ENCODE data around the gene MAP2K4. TPM values are rescaled to one million over a fixed set of nuclear protein-coding genes. Genes with fewer than 3 reads are reported as not detected.

MAP2K4 gene
- total and polyA plus RNA-seq, 7 experiments from 2014 or later, result 21.8 to 45.1 (median 32.4) TPM

DNA sequence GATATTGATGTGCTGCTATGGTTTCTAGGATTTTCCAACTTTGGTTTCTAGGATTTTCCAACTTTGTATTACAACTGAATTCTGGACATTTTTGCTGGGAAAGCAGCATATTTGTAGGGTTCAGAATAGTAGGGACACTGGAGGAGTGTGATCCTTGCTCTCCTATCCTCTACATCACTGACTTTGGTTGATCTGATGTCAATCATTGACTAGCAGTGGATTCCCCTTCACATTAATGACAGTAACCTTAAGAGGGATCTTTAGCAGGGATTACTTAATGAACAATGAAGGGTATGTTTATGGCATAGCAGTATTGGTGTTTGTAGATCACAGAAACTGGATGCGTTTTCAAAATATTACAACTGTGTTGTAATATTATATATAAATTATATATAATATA, 67.4 kb downstream of the MAP2K4 start:
- Histone ChIP-seq H3K4me1 (ENCODE audit: control insufficient read depth in 2 of 2, insufficient read depth in 2 of 2, low read length in 2 of 2) (no peaks in the 10 kb centered on the region), H3K27me3 (ENCODE audit: control insufficient read depth in 2 of 2, insufficient read depth in 2 of 2, low read length in 2 of 2) (no peaks in the 10 kb centered on the region), H3K27ac (ENCODE audit: low read depth, low read length) (no peak overlapping the region), H3K9me3 (ENCODE audit: control insufficient read depth in 2 of 3, low read length in 3 of 3) (no peaks in the 10 kb centered on the region), H3K36me3 (ENCODE audit: control insufficient read depth in 2 of 3, insufficient read depth in 3 of 3, low read length in 3 of 3) (peaks cover 0 to 9% (median 0%) of the 10 kb centered on the region in 3 experiments), H3K4me3 (ENCODE audit: low read length) (no peak overlapping the region)
- Mint-ChIP-seq H3K27me3 (no peaks in the 10 kb centered on the region), H3K9me3 (no peaks in the 10 kb centered on the region), H3K27ac (no peak overlapping the region), H3K4me1 (peaks cover 14 to 51% (median 27%) of the 10 kb centered on the region in 7 donors), H3K36me3 (peaks cover 19 to 63% (median 36%) of the 10 kb centered on the region in 5 donors), H3K4me3 (no peak overlapping the region)
- DNase-seq (no peak), ATAC-seq (no peak)
- intact Hi-C loops (cut with micrococcal nuclease), result loop anchor here in 1 of 2 donors (10.0 kb wide), 1 partner anchor 93 kb away; the partner anchor contains the start of gene ZNF18
- ChIA-PET CTCF (no interaction called here), POLR2A (no interaction called here)

GRCh38 chr17:12089809-12090384, 69.2 kb downstream of the MAP2K4 start:
- intact Hi-C loops (cut with micrococcal nuclease), result loop anchor here in 1 of 2 donors (10.0 kb wide), 1 partner anchor 95 kb away; the partner anchor contains the start of gene ZNF18
- H3K4me3 Mint-ChIP-seq, result no peak overlapping the region
- Histone ChIP-seq H3K9me3 (ENCODE audit: control insufficient read depth in 2 of 3, low read length in 3 of 3) (no peaks in the 10 kb centered on the region), H3K27ac (ENCODE audit: low read depth, low read length) (no peak overlapping the region), H3K36me3 (ENCODE audit: control insufficient read depth in 2 of 3, insufficient read depth in 3 of 3, low read length in 3 of 3) (peaks cover 0 to 12% (median 0%) of the 10 kb centered on the region in 3 experiments), H3K27me3 (ENCODE audit: control insufficient read depth in 2 of 2, insufficient read depth in 2 of 2, low read length in 2 of 2) (no peaks in the 10 kb centered on the region), H3K4me1 (ENCODE audit: control insufficient read depth in 2 of 2, insufficient read depth in 2 of 2, low read length in 2 of 2) (no peaks in the 10 kb centered on the region), H3K4me3 (ENCODE audit: low read length) (no peak overlapping the region)
- ChIA-PET POLR2A (no interaction called here), CTCF (no interaction called here)
- H3K36me3 Mint-ChIP-seq, result peaks cover 17 to 52% (median 32%) of the 10 kb centered on the region in 5 donors
- H3K27ac Mint-ChIP-seq, result no peak overlapping the region
- H3K4me1 Mint-ChIP-seq, result peaks cover 14 to 42% (median 25%) of the 10 kb centered on the region in 7 donors
- no peaks in the 10 kb centered on the region for H3K9me3 Mint-ChIP-seq
- ATAC-seq, result no peak
- no peaks in the 10 kb centered on the region for H3K27me3 Mint-ChIP-seq
- no peak for DNase-seq

GRCh38 chr17:12094336-12094735, 73.7 kb downstream of the MAP2K4 start:
- no peaks in the 10 kb centered on the region for H3K27me3 ChIP-seq (ENCODE audit: control insufficient read depth in 2 of 2, insufficient read depth in 2 of 2, low read length in 2 of 2)
- H3K27ac ChIP-seq (ENCODE audit: low read depth, low read length), result no peak overlapping the region
- ATAC-seq (no peak), DNase-seq (no peak)
- H3K9me3 ChIP-seq (ENCODE audit: control insufficient read depth in 2 of 3, low read length in 3 of 3), result no peaks in the 10 kb centered on the region
- no peaks in the 10 kb centered on the region for H3K27me3 Mint-ChIP-seq
- no peak overlapping the region for H3K27ac Mint-ChIP-seq
- CTCF ChIA-PET, result no interaction called here
- no peak overlapping the region for H3K4me3 ChIP-seq (ENCODE audit: low read length)
- intact Hi-C loops (cut with micrococcal nuclease), result no loop called here
- H3K36me3 ChIP-seq (ENCODE audit: control insufficient read depth in 2 of 3, insufficient read depth in 3 of 3, low read length in 3 of 3), result peaks cover 0 to 18% (median 0%) of the 10 kb centered on the region in 3 experiments
- H3K9me3 Mint-ChIP-seq, result peaks cover 0 to 4% (median 0%) of the 10 kb centered on the region in 11 donors
- H3K4me3 Mint-ChIP-seq, result no peak overlapping the region
- peaks cover 7 to 20% (median 14%) of the 10 kb centered on the region in 7 donors for H3K4me1 Mint-ChIP-seq
- POLR2A ChIA-PET, result no interaction called here
- no peaks in the 10 kb centered on the region for H3K4me1 ChIP-seq (ENCODE audit: control insufficient read depth in 2 of 2, insufficient read depth in 2 of 2, low read length in 2 of 2)
- peaks cover 23 to 51% (median 43%) of the 10 kb centered on the region in 5 donors for H3K36me3 Mint-ChIP-seq

- Histone ChIP-seq H3K4me3 (ENCODE audit: low read length) (no peak overlapping the region), H3K4me1 (ENCODE audit: control insufficient read depth in 2 of 2, insufficient read depth in 2 of 2, low read length in 2 of 2) (no peaks in the 10 kb centered on the region), H3K27me3 (ENCODE audit: control insufficient read depth in 2 of 2, insufficient read depth in 2 of 2, low read length in 2 of 2) (no peaks in the 10 kb centered on the region), H3K36me3 (ENCODE audit: control insufficient read depth in 2 of 3, insufficient read depth in 3 of 3, low read length in 3 of 3) (peaks cover 0 to 9% (median 0%) of the 10 kb centered on the region in 3 experiments), H3K27ac (ENCODE audit: low read depth, low read length) (no peak overlapping the region), H3K9me3 (ENCODE audit: control insufficient read depth in 2 of 3, low read length in 3 of 3) (no peaks in the 10 kb centered on the region)
- peaks cover 0 to 19% (median 8%) of the 10 kb centered on the region in 7 donors for H3K4me1 Mint-ChIP-seq
- ChIA-PET CTCF (no interaction called here), POLR2A (interaction anchor here (0.7 kb wide), 1 partner anchor 1426 kb away, joined by 3 read pairs; no protein-coding TSS in a partner anchor)
- no peak for DNase-seq
- peaks cover 0 to 4% (median 0%) of the 10 kb centered on the region in 11 donors for H3K9me3 Mint-ChIP-seq
- no peaks in the 10 kb centered on the region for H3K27me3 Mint-ChIP-seq
- H3K4me3 Mint-ChIP-seq, result no peak overlapping the region
- ATAC-seq, result no peak
- no peak overlapping the region for H3K27ac Mint-ChIP-seq
- intact Hi-C loops (cut with micrococcal nuclease), result no loop called here
- peaks cover 14 to 49% (median 42%) of the 10 kb centered on the region in 5 donors for H3K36me3 Mint-ChIP-seq
Measured at GRCh38 chr17:12095522-12095921, 74.8 kb downstream of the MAP2K4 start.

- H3K4me1 ChIP-seq (ENCODE audit: control insufficient read depth in 2 of 2, insufficient read depth in 2 of 2, low read length in 2 of 2), result no peaks in the 10 kb centered on the region
- H3K9me3 ChIP-seq (ENCODE audit: control insufficient read depth in 2 of 3, low read length in 3 of 3), result no peaks in the 10 kb centered on the region
- intact Hi-C loops (cut with micrococcal nuclease), result no loop called here
- peaks cover 0 to 17% (median 9%) of the 10 kb centered on the region in 7 donors for H3K4me1 Mint-ChIP-seq
- peaks cover 11 to 57% (median 47%) of the 10 kb centered on the region in 5 donors for H3K36me3 Mint-ChIP-seq
- H3K4me3 ChIP-seq (ENCODE audit: low read length), result no peak overlapping the region
- no peaks in the 10 kb centered on the region for H3K27me3 Mint-ChIP-seq
- peaks cover 0 to 9% (median 0%) of the 10 kb centered on the region in 3 experiments for H3K36me3 ChIP-seq (ENCODE audit: control insufficient read depth in 2 of 3, insufficient read depth in 3 of 3, low read length in 3 of 3)
- no peak overlapping the region for H3K27ac Mint-ChIP-seq
- H3K27me3 ChIP-seq (ENCODE audit: control insufficient read depth in 2 of 2, insufficient read depth in 2 of 2, low read length in 2 of 2), result no peaks in the 10 kb centered on the region
- peaks cover 0 to 4% (median 0%) of the 10 kb centered on the region in 11 donors for H3K9me3 Mint-ChIP-seq
- H3K4me3 Mint-ChIP-seq, result no peak overlapping the region
- ATAC-seq (no peak), DNase-seq (no peak)
- POLR2A ChIA-PET, result no interaction called here
- no peak overlapping the region for H3K27ac ChIP-seq (ENCODE audit: low read depth, low read length)
- CTCF ChIA-PET, result no interaction called here
Measured at GRCh38 chr17:12097326-12097725, 76.6 kb downstream of the MAP2K4 start.

DNA sequence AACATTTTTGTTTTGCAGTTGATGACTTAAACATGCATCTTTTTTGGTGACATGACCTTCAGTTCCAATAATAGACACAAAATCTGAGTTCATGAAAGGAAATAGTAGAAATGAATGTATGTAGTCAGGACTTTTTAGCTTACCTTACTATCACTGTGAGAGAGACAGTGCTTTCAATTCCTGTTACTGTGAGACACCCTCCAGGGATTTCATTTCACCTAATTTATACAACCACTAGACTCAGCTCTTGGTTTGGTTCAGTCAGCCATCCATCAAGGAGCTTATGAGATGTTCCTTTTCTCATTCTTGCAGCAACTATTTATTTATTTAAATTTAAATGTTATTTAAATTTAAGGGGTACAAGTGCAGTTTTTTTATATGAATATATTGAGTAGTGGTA, 77.9 kb downstream of the MAP2K4 start:
- peaks cover 0 to 20% (median 12%) of the 10 kb centered on the region in 7 donors for H3K4me1 Mint-ChIP-seq
- peaks cover 0 to 4% (median 0%) of the 10 kb centered on the region in 11 donors for H3K9me3 Mint-ChIP-seq
- no peaks in the 10 kb centered on the region for H3K9me3 ChIP-seq (ENCODE audit: control insufficient read depth in 2 of 3, low read length in 3 of 3)
- H3K36me3 Mint-ChIP-seq, result peaks cover 15 to 62% (median 51%) of the 10 kb centered on the region in 5 donors
- CTCF ChIA-PET, result no interaction called here
- no peaks in the 10 kb centered on the region for H3K4me1 ChIP-seq (ENCODE audit: control insufficient read depth in 2 of 2, insufficient read depth in 2 of 2, low read length in 2 of 2)
- H3K27me3 ChIP-seq (ENCODE audit: control insufficient read depth in 2 of 2, insufficient read depth in 2 of 2, low read length in 2 of 2), result no peaks in the 10 kb centered on the region
- peaks cover 0 to 9% (median 0%) of the 10 kb centered on the region in 3 experiments for H3K36me3 ChIP-seq (ENCODE audit: control insufficient read depth in 2 of 3, insufficient read depth in 3 of 3, low read length in 3 of 3)
- ATAC-seq, result no peak
- H3K27ac Mint-ChIP-seq, result no peak overlapping the region
- intact Hi-C loops (cut with micrococcal nuclease), result no loop called here
- no peak overlapping the region for H3K27ac ChIP-seq (ENCODE audit: low read depth, low read length)
- DNase-seq, result no peak
- H3K4me3 ChIP-seq (ENCODE audit: low read length), result no peak overlapping the region
- H3K27me3 Mint-ChIP-seq, result no peaks in the 10 kb centered on the region
- no peak overlapping the region for H3K4me3 Mint-ChIP-seq
- POLR2A ChIA-PET, result interaction anchor here (0.7 kb wide), 1 partner anchor 78 kb away, joined by 3 read pairs; no protein-coding TSS in a partner anchor

DNA sequence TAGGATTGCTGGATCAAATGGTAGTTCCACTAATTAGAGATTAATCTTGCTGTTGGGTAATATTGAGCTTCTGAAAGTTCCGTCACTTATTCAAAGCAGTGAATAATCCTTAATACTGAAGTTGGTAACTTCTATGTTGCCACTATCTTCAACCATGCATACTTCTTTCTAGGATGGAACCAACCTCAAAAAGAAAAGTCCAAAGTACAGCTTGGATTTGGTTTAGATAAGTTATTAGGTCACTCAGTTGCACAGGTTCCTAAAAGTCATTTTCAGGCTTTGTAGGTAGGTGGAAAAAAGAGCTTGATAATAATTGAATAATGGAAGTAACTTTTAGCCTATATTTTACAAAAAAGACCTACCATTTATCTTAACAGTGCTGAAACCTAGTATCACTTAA, 78.7 kb downstream of the MAP2K4 start:
- no peak overlapping the region for H3K27ac Mint-ChIP-seq
- peaks cover 15 to 63% (median 51%) of the 10 kb centered on the region in 5 donors for H3K36me3 Mint-ChIP-seq
- Histone ChIP-seq H3K27ac (ENCODE audit: low read depth, low read length) (no peak overlapping the region), H3K27me3 (ENCODE audit: control insufficient read depth in 2 of 2, insufficient read depth in 2 of 2, low read length in 2 of 2) (no peaks in the 10 kb centered on the region), H3K4me1 (ENCODE audit: control insufficient read depth in 2 of 2, insufficient read depth in 2 of 2, low read length in 2 of 2) (no peaks in the 10 kb centered on the region), H3K4me3 (ENCODE audit: low read length) (no peak overlapping the region), H3K36me3 (ENCODE audit: control insufficient read depth in 2 of 3, insufficient read depth in 3 of 3, low read length in 3 of 3) (peaks cover 0 to 9% (median 0%) of the 10 kb centered on the region in 3 experiments), H3K9me3 (ENCODE audit: control insufficient read depth in 2 of 3, low read length in 3 of 3) (no peaks in the 10 kb centered on the region)
- DNase-seq, result no peak
- intact Hi-C loops (cut with micrococcal nuclease), result no loop called here
- POLR2A ChIA-PET, result no interaction called here
- peaks cover 0 to 22% (median 14%) of the 10 kb centered on the region in 7 donors for H3K4me1 Mint-ChIP-seq
- no peak overlapping the region for H3K4me3 Mint-ChIP-seq
- ATAC-seq, result no peak
- H3K9me3 Mint-ChIP-seq, result peaks cover 0 to 4% (median 0%) of the 10 kb centered on the region in 11 donors
- CTCF ChIA-PET, result no interaction called here
- H3K27me3 Mint-ChIP-seq, result no peaks in the 10 kb centered on the region
